ENCODE results near the gene CCL5.

Gene CCL5

DNA sequence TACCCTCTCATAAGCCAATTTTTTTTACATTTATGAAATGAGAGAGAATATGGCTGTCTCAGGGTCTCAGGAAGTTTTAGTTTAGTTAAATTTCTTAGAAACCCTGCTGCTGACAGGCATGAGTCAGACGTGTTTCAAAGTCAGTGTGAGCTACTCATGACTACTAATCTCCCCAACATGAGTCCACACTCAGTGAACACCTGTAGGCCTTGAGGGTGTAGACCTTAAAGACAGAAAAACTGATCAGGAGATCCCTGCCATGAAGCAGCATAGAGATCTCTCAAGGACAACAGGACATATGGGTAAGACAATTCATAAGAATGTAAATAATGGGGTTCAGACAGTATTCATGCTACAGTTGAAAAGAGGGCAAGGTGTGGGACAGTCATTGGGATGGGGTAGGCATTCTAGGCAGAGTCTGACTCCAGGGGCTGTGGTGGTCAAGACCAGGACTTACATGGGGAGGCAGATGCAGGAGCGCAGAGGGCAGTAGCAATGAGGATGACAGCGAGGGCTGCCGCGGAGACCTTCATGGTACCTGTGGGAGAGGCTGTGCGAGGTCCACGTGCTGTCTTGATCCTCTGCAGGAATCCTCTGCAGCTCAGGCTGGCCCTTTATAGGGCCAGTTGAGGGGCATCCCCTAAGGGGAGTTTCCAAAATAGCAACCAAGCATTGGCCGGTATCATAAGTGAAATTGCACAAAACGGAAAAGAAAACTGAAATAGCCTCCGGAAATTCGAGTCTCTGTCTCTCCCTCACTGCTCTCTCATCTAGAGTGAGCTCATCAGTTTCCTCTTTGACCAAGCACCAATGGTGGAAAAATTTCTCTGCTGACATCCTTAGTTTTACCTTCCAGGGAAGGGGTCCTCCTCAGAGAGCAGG is at the start of gene CCL5:
Gene CCL5 (minus strand): TSS at position 588 of the 882 bp plus-strand sequence.
- no peak within 1 kb of the TSS for H3K27ac Mint-ChIP-seq
- H3K4me3 Mint-ChIP-seq: no peak within 1 kb of the TSS
- H3K27me3 Mint-ChIP-seq (ENCODE audit: low read depth, poor library complexity): peaks cover 17% of the 10 kb centered on the region
- no peaks in the 10 kb centered on the region for H3K9me3 Mint-ChIP-seq
- TF ChIP-seq, protein P1, sequence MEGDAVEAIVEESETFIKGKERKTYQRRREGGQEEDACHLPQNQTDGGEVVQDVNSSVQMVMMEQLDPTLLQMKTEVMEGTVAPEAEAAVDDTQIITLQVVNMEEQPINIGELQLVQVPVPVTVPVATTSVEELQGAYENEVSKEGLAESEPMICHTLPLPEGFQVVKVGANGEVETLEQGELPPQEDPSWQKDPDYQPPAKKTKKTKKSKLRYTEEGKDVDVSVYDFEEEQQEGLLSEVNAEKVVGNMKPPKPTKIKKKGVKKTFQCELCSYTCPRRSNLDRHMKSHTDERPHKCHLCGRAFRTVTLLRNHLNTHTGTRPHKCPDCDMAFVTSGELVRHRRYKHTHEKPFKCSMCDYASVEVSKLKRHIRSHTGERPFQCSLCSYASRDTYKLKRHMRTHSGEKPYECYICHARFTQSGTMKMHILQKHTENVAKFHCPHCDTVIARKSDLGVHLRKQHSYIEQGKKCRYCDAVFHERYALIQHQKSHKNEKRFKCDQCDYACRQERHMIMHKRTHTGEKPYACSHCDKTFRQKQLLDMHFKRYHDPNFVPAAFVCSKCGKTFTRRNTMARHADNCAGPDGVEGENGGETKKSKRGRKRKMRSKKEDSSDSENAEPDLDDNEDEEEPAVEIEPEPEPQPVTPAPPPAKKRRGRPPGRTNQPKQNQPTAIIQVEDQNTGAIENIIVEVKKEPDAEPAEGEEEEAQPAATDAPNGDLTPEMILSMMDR (IDR thresholded peaks at IDR 0.05): no peak
- DNase-seq: no peak
- peaks cover 16% of the 10 kb centered on the region for H3K4me1 Mint-ChIP-seq
- no peaks in the 10 kb centered on the region for H3K36me3 Mint-ChIP-seq (ENCODE audit: low read depth)

GRCh38 chr17:35927714-35928113 is 47.6 kb upstream of the CCL5 start:
- Mint-ChIP-seq H3K27me3 (ENCODE audit: low read depth, poor library complexity) (peaks cover 13% of the 10 kb centered on the region), H3K4me1 (peaks cover 28% of the 10 kb centered on the region), H3K27ac (no peak overlapping the region), H3K9me3 (no peaks in the 10 kb centered on the region), H3K4me3 (no peak overlapping the region), H3K36me3 (ENCODE audit: low read depth) (peaks cover 4% of the 10 kb centered on the region)
- TF ChIP-seq, protein P1 (IDR thresholded peaks at IDR 0.05): no peak
- DNase-seq: no peak

DNA sequence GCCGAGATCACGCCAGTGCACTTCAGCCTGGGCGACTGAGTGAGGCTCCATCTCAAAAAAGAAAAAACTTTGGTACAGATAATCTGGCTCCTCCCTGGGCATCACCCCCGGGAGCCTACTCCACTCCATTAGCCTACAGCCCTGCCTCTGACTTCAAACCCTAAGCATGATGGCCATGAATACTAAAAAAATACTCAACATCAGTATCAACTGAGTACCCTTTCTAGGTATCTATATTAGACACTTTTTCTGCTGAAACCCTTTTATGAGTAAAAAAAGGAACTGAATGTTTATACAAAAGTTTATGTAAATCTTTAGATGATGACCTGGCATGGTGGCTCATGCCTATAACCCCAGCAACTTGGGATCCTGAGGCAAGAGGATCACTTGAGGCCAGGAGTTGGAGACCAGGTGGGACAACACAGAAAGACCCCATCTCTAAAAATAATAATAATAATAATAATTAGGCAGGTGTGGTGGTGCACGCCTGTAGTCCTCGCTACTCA is 43.5 kb upstream of the CCL5 start:
- no peak overlapping the region for H3K27ac Mint-ChIP-seq

GRCh38 chr17:35920229-35920628 is 40.1 kb upstream of the CCL5 start:
- Mint-ChIP-seq H3K4me1 (no peaks in the 10 kb centered on the region), H3K4me3 (no peak overlapping the region), H3K27ac (no peak overlapping the region), H3K9me3 (peaks cover 16% of the 10 kb centered on the region), H3K36me3 (ENCODE audit: low read depth) (peaks cover 11% of the 10 kb centered on the region), H3K27me3 (ENCODE audit: low read depth, poor library complexity) (peaks cover 3% of the 10 kb centered on the region)
- TF ChIP-seq, protein P1 (IDR thresholded peaks at IDR 0.05): no peak
- no peak for DNase-seq

More for the DNA sequence above, 43.5 kb upstream of the CCL5 start:
- H3K36me3 Mint-ChIP-seq (ENCODE audit: low read depth): peaks cover 4% of the 10 kb centered on the region
- peaks cover 3% of the 10 kb centered on the region for H3K9me3 Mint-ChIP-seq
- H3K4me3 Mint-ChIP-seq: no peak overlapping the region
- H3K4me1 Mint-ChIP-seq: no peaks in the 10 kb centered on the region
- H3K27me3 Mint-ChIP-seq (ENCODE audit: low read depth, poor library complexity): no peaks in the 10 kb centered on the region
- TF ChIP-seq, protein P1 (IDR thresholded peaks at IDR 0.05): no peak
- no peak for DNase-seq

GRCh38 chr17:35918665-35919064 is 38.5 kb upstream of the CCL5 start:
- Mint-ChIP-seq H3K36me3 (ENCODE audit: low read depth) (peaks cover 7% of the 10 kb centered on the region), H3K4me1 (no peaks in the 10 kb centered on the region), H3K4me3 (no peak overlapping the region), H3K27ac (no peak overlapping the region), H3K27me3 (ENCODE audit: low read depth, poor library complexity) (peaks cover 4% of the 10 kb centered on the region), H3K9me3 (peaks cover 30% of the 10 kb centered on the region)
- TF ChIP-seq, protein P1 (IDR thresholded peaks at IDR 0.05): no peak
- DNase-seq: no peak

Data from nephron progenitor cell (in vitro differentiated cells).